Brain microvascular endothelial cell (primary cell): ENCODE results near the gene ST8SIA6.
"Not testable (repeated sequence)": the region's sequence is repeated elsewhere in the genome, so short reads cannot be mapped to it uniquely, and the experiment has no call there.

Experiments used
- DNase-seq: peaks from one replicate; pipeline ENCODE4 v3.0.0-alpha.2; 2020
- H3K27ac ChIP-seq: fragments of 250-450 bp; sonication (Bioruptor Pico); 2 replicates; pipeline ENCODE4 v1.5.1; 2020; ENCODE audit warnings: mild to moderate bottlenecking, moderate library complexity
- H3K27me3 ChIP-seq: fragments of 250-450 bp; sonication (Bioruptor Pico); replicated peaks from 2 replicates; pipeline ENCODE4 v1.5.1; 2020; ENCODE audit warnings: mild to moderate bottlenecking
- H3K36me3 ChIP-seq: fragments of 250-450 bp; sonication (Bioruptor Pico); replicated peaks from 2 replicates; pipeline ENCODE4 v1.5.1; 2020; ENCODE audit warnings: mild to moderate bottlenecking
- H3K4me3 ChIP-seq: 2 replicates; pipeline ENCODE4 v1.5.1; 2011; ENCODE audit warnings: low read depth, mild to moderate bottlenecking, control low read depth, low read length, moderate library complexity
- in situ Hi-C: cut with HindIII; loops from 2 replicates; pipeline ENCODE4 v1.10.0; 2017; ENCODE audit warnings: low sequenced_read_pairs, low pct_ligation_motif_present
- TF ChIP-seq, protein P1 (sequence below): IDR thresholded peaks from 2 replicates; pipeline ENCODE4 v1.5.1; 2011; ENCODE audit warnings: low read depth, mild to moderate bottlenecking, moderate library complexity, low read length, control low read depth, inconsistent platforms; ENCODE audit errors: missing control alignments

Gene ST8SIA6

DNA sequence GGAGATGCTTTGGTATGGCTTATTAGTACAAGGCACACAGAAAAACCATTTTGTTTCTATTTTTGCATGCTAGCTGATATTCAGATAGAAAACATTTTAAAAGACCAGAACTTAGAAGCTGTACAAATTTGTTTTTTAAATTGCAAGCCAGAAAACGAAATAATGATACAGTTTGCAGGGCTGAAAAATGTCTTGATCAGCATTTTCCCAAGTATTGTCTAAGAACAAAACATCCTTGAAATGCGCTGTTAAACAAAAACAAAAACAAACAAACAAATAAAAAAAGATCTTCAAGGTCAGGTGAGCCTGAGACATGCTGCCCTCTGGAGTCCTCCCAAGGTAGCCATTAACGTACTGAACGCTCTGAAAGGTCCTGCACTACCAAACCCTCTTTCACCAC lies 128.0 kb downstream of the ST8SIA6 start:
- no peak overlapping the region for H3K27ac ChIP-seq
- DNase-seq: no peak
- in situ Hi-C loops: no loop called here
- TF ChIP-seq, protein P1, sequence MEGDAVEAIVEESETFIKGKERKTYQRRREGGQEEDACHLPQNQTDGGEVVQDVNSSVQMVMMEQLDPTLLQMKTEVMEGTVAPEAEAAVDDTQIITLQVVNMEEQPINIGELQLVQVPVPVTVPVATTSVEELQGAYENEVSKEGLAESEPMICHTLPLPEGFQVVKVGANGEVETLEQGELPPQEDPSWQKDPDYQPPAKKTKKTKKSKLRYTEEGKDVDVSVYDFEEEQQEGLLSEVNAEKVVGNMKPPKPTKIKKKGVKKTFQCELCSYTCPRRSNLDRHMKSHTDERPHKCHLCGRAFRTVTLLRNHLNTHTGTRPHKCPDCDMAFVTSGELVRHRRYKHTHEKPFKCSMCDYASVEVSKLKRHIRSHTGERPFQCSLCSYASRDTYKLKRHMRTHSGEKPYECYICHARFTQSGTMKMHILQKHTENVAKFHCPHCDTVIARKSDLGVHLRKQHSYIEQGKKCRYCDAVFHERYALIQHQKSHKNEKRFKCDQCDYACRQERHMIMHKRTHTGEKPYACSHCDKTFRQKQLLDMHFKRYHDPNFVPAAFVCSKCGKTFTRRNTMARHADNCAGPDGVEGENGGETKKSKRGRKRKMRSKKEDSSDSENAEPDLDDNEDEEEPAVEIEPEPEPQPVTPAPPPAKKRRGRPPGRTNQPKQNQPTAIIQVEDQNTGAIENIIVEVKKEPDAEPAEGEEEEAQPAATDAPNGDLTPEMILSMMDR: no peak
- H3K27me3 ChIP-seq: no peaks in the 10 kb centered on the region
- H3K36me3 ChIP-seq: no peaks in the 10 kb centered on the region
- H3K4me3 ChIP-seq: no peak overlapping the region

DNA sequence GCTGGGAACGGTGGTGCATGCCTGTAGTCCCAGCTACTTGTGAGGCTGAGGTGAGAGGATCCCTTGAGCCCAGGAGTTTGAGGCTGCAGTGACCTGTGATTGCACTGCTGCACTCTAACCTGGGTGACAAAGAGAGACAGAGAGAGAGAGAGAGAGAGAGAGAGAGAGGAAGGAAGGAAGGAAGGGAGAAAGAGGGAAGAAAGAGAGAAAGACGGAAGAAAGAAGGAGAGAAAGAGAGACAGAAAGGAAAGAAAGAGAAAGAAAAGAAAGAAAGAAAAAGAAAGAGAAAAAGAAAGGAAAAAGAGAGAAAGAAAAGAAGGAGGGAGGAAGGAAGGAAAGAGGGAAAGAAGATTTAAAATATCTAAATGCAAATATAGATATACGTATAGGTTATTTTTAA lies 132.4 kb downstream of the ST8SIA6 start:
- H3K4me3 ChIP-seq, in situ Hi-C loops, DNase-seq, H3K36me3 ChIP-seq, H3K27me3 ChIP-seq, H3K27ac ChIP-seq: not testable (repeated sequence)

DNA sequence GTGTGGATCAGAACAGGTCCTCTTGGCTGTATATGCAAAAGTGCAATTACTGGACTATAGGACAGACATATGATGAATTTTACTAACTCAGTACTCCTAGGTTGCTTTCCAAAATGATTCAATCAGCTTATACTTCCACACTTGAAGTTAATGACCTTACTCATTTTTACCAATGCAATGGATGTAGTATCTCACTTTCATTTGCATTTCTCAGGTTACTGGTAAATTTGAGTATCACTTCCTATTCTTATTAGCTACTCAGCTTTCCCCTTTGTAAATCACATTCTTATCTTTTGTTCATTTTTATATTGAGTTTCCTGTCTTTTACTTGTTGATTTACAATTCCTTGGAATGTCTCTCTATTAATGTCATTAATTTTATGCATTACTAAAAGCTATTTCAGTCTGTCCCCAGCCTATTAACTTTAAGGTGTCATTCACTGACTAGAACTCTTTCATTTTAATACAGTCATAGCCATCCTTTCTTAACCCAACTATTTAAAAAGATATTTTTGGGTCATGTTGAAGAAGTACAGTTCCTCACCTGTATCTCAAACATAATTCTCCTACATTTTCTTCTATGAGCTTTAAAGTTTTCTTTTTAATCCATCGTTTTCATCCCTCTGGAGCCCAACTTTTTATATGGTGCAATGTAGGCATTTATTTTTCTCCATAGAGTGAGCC lies 137.8 kb downstream of the ST8SIA6 start:
- DNase-seq: no peak
- Histone ChIP-seq H3K27me3 (no peaks in the 10 kb centered on the region), H3K27ac (no peak overlapping the region), H3K4me3 (no peak overlapping the region), H3K36me3 (no peaks in the 10 kb centered on the region)
- in situ Hi-C loops: no loop called here
- TF ChIP-seq, protein P1: no peak

DNA sequence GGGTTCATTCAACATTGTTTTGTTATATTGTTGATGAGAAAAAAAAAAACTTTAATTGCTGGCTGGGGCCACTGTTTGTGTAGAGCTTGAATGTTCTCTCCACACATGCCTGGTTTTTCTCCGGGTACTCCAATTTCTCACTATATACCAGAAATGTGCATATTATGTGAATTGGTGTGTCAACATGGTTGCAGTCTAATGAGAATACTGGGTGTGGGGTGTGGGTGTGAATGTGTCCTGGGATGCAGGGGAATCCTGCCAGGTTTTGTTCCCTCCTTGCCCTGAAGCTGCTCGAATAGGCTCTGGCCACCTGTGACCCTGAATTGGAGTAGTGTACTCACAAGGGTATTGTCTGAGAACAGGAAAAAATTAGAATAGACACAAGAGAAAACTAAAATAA lies 145.0 kb downstream of the ST8SIA6 start:
- in situ Hi-C loops: no loop called here
- H3K4me3 ChIP-seq: no peak overlapping the region
- H3K36me3 ChIP-seq: no peaks in the 10 kb centered on the region
- H3K27me3 ChIP-seq: no peaks in the 10 kb centered on the region
- no peak for DNase-seq
- TF ChIP-seq, protein P1: no peak
- no peak overlapping the region for H3K27ac ChIP-seq

DNA sequence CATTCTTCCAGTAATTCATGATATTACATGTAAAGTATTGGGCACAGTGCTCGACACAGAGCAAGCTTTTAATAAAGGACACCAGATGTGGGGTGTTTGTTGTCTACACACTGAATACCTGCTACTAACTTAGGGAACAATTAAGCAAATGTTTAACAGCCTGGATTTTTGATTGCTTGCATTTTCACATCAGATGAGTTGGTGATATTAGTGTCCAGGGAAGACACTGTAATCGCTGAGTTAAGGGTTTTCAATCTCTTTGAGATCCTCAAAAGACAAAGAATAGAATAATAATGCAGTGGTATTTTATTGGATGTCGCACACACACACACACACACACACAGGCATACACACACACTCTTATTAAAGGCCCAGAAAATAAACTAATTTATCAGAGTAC lies 147.3 kb downstream of the ST8SIA6 start:
- TF ChIP-seq, protein P1: no peak
- H3K36me3 ChIP-seq: no peaks in the 10 kb centered on the region
- DNase-seq: no peak
- no peak overlapping the region for H3K4me3 ChIP-seq
- no peak overlapping the region for H3K27ac ChIP-seq
- H3K27me3 ChIP-seq: no peaks in the 10 kb centered on the region
- in situ Hi-C loops: no loop called here

DNA sequence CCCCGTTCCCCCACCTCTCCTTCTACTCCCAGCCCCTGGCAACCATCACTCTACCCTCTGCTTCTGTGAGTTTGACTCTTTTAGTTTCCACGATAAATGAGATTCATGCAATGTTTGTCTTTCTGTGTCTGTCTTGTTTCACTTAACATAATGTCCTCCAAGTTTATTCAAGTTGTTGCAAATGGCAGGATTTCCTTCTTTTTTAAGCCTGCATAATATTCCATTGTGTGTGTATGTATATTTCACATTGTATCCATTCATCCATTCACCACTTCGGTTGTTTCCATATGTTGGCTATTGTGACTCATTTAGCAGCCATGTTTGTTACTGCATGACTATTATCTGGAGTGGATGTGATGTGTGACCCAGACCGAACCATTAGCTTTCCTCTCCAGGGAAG lies 162.0 kb downstream of the ST8SIA6 start:
- Histone ChIP-seq H3K27ac (no peak overlapping the region), H3K27me3 (no peaks in the 10 kb centered on the region), H3K4me3 (no peak overlapping the region), H3K36me3 (no peaks in the 10 kb centered on the region)
- no peak for DNase-seq
- in situ Hi-C loops: no loop called here
- TF ChIP-seq, protein P1: no peak
